G401.6 (cell line): Measurements from ENCODE around the gene ZNF816.
"Not testable (repeated sequence)": the region's sequence is repeated elsewhere in the genome, so short reads cannot be mapped to it uniquely, and the experiment has no call there.

ENCODE experiments used
- FAIRE-seq: peaks from 2 replicates; lab custom pipeline; 2012; peaks lifted over from hg19 to GRCh38; lab: Jason Lieb, UNC

ZNF816 gene

DNA sequence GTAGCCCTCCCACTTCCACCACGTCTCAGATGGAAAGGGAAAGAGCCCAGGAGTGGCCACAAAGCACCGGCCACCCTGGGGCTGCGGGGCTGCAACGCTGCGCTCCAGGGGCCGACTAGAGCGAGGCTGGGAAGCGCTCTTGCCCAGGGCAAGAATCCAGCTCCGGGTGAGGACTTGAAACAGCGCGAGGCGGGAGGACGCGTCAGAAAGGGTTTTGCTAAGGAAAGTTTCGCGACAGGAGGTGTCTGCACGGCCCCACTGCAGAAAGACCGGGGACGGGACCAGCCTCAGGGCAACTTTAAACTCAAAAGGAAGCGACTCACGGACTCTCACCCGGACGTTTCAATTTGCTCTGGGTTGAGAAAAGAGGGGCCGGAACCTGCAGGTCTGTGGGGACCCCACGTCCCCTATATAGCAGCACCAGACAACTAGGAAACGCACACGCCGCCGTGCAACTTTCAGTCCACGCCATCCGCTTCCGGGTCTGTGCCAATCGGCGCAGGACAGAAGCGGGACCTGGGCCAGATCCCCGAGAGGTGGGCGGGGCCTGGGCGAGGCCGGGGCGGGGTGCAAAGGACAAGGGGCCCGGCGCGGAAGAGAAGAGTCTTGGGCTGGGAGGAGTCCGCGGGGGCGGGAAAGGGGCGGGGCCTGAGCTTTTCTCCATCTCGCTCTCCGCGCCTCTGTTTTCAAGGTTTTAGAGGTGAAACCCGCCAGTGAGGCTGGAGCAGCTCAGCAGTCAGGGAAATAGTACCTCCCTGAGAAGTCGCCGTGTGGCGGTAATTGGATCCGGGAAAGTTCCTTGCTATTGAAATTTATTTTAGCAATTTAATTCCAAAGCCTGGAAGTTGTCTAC lies at the start of gene ZNF816:
Gene ZNF816 (minus strand): TSS at position 488 of the 853 bp plus-strand sequence. CDS start 6,792 bp downstream, outside the sequence.
- peak; percentile 17 for FAIRE-seq

- no peak for FAIRE-seq
These were observed 49.3 kb upstream of the ZNF816 start for GRCh38 chr19:53012006-53012405.

DNA sequence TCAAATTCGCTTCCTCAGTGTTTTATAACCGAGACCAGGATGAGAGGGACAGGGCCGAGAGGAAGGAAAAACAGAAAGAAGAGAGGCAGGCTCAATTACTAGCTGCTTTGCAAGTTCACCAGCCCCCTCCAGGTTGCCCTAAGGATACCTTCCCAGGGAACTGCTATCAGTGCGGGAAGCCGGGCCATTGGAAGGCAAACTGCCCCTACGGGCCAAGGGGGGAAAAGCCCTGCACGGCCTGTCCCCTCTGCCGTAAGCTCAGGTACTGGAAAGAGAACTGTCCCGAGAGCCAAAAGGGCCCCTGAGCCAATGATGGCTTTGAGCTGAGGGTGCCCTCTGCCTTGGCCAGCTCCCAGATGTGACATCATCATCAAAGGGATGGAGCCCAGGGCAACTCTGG lies 47.8 kb upstream of the ZNF816 start:
- FAIRE-seq, result no peak

DNA sequence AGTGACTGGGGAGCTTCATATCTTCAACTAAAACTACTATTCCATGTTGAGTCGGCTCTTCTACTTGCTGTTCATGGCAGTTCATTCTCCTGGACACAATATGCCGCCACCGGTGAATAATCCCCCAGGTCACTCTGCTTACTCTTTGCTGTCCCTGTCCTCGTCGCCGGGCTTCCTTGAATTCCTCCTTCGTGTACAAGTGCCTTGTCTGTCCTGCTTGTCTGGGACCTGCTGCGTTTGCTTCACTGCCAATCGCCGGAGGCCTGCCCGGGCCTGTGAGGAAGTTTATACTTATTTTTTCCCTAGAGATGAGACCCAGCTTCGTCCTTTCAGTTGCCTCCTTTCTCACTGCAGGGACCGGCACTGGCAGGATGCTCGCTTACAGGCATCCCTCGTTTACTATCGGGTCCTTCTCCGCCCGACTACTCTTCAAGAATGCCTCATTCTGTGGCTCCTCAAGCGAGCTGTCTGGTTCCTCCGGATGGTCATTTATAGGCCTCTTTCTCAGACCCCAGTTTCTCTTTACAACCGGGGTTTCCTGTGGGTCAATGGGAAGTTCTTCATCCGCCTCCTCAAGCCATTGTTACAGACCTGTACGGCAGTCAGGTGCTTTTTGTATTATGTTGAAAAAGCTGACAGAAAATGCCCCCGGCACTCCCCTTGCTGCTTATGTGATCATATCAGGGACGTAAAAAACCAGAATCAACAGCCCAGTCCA lies 45.5 kb upstream of the ZNF816 start:
- FAIRE-seq, result no peak

GRCh38 chr19:53007606-53008005 lies 44.9 kb upstream of the ZNF816 start:
- no peak for FAIRE-seq

GRCh38 chr19:53007200-53007599 lies 44.5 kb upstream of the ZNF816 start:
- FAIRE-seq, result no peak

GRCh38 chr19:53004242-53004641 lies 41.6 kb upstream of the ZNF816 start:
- FAIRE-seq, result no peak

DNA sequence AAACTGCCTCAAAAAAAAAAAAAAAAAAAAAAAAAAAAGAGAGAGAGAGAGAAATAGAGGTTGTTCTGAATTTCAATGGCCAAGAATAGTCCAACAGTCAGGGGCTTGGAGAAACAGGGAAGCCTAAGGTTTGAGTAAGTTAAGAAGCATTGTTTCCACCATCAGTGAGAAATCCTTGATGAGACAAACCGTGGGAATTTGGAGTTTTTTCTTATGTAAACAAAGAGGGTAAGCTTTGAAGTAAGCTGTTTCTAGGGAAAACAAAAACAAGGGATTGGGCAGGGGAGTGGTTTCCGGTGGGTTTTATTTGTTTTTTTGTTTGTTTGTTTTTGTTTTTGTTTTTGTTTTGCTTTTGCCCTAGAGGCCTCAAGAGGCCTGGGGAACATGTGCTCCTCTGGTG lies 39.8 kb upstream of the ZNF816 start:
- no peak for FAIRE-seq

- no peak for FAIRE-seq
These were observed 35.3 kb upstream of the ZNF816 start for GRCh38 chr19:52997975-52998374.

DNA sequence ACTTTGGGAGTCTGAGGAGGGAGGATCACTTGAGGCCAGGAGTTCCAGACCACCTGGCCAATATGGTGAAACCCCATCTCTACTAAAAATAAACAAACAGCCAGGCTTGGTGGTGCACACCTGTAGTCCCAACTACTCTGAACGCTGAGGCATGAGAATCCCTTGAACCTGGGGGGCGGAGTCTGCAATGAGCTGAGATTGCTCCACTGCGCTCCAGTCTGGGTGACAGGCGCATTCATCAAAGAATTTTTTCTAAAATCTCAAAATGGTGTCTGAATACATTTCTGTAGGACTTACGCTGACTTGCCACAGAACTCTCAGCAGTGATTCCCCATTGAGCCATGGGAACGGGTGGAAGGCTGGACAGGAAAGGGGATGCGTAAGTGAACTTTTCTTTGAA lies 33.0 kb upstream of the ZNF816 start:
- no peak for FAIRE-seq

DNA sequence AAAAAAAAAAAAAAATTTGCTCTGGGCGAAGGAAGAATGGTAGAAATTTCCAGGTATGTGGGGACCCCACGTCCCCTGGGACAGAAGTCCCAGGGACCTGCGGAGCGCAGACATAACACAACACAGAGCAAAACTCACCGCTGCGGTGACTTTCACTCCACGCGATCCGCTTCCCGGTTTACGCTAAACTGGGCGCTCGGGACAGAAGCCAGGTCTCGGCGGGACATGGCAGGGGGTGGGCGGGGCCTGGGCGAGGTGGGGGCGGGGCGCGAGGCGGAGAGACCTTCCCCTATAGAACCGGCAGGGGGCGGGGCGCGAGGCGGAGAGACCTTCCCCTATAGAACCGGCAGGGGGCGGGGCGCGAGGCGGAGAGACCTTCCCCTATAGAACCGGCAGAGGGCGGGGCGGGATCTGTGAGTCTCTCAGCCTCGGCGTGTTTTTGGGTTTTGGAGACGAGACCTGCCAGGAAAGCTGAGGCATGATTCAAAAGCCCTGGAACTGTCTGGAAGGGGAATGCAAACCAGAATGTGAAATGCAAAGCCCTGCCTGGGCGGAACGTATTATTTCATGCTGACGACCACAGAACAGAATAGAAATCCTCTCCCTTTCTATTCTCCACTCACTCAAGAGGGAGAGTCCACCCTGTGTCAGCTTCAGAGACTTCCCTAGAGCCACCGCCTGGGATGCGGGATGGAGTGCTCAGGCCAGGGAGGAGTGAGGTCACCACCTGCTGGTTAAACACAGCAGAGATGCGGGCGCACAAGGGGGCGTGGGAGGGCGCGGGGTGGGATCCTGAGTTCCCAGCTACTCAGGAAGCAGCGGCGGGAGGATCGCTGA lies 30.9 kb upstream of the ZNF816 start:
- FAIRE-seq, result no peak

GRCh38 chr19:52992109-52993004 lies 29.7 kb upstream of the ZNF816 start:
- FAIRE-seq, result no peak

GRCh38 chr19:52991484-52991883 lies 28.8 kb upstream of the ZNF816 start:
- no peak for FAIRE-seq

DNA sequence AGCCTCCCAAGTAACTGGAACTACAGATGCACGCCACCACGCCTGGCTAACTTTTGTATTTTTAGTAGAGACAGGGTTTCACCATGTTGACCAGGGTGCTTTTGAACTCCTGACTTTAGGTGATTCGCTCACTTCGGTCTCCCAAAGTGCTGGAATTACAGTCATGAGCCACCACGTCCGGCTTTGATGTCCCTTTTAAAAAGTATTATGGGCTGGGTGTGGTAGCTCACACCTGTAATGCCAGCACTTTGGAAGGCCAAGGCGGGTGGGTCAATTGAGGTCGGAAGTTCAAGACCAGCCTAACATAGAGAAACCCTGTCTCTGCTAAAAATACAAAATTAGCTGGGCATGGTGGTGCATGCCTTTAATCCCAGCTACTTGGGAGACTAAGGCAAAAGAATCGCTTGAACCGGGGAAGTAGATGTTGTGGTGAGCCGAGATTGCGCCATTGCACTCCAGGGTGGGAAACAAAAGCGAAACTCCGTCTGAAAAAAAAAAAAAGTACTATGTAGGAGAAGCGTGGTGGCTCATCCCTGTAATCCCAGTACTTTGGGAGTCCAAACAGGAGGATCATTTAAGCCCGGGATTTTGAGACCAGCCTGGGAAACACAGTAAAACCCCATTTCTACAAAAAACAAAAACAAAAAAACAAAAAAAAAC lies 28.2 kb upstream of the ZNF816 start:
- FAIRE-seq, result no peak

DNA sequence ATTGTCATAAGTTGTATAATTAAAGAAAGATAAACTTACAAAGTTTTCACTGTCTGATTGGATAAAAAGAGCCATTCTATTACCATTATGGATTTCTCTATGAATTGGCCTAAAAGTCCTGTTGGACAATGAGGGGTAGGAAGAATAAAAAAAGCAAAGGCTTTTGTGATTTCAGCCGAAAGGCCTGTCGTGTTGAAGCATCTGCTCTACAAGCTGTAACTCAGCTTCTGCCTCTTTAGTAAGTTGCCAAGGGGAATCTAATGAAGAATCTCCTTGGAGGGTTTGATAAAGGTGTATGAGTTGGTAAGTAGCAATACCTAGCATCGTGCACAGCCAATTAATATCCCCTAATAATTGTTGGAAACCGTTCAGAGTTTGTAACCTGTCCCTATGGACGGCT lies 25.8 kb upstream of the ZNF816 start:
- no peak for FAIRE-seq

DNA sequence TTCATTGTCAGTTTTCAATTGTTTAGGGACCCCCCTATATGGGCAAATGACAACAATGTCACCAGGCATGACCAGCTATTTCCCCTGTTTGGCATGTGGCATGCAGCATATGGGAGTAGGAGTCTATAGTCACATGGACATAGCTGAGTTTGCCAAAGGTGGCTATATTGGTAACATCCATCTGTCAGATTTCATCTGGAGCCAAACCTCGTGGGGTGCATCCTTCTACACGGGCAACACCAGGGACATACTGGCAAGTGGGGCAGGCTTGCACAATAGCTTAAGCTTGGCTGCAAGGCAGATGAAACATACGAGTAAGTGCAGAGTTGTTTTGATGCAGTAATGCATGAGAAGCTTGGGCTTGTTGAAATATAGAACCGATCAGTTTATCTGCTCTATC lies 24.5 kb upstream of the ZNF816 start:
- FAIRE-seq, result no peak

- FAIRE-seq, result not testable (repeated sequence)
These were observed 20.5 kb upstream of the ZNF816 start for GRCh38 chr19:52983167-52983566.

DNA sequence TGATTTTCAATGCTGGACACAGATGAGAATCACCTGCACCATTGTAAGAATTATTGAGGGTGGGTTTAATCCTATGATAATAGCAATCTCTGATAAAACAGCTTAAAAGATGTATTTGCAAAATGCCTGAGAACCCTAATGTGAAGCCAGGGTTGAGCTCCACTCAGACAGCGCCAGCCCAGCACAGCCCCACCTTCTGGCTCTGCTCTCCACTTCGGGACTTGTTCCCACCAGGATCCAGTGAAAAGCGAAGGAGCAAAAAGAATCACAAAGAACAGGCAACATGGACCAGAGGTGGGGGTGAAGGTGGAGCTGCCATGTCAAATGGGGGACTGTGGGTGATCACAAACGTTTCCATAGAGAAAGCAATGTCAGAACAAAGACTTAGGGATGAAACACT lies 18.6 kb upstream of the ZNF816 start:
- FAIRE-seq, result no peak

DNA sequence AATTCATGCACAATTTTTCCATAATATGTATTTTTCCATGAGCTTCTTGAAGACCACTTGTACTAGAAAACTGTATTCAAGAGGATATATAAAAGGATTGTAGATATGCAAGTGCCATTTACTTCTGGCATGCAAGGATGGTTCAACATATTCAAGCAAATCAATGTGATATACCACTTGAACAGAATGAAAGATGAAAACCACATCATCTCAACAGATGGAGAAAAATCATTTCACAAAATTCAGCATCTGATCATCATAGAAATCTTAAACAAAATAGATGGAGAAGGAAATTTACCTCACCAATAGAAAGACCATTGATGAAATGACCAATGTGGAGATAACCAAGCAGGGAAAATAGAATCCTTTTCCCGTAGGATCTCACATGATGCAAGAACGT lies 5.1 kb upstream of the ZNF816 start:
- FAIRE-seq, result no peak

- no peak for FAIRE-seq
These were observed 552 bp upstream of the ZNF816 start for GRCh38 chr19:52963247-52963618.

- no peak for FAIRE-seq
These were observed 700 bp downstream of the ZNF816 start for GRCh38 chr19:52961981-52962380.
